Esophagus muscularis mucosa (tissue), 3 donors: ENCODE measurements around the gene PRPF38A.

Experiments
- CTCF ChIP-seq, 3 experiments: fragments of 200-600 bp in 2 of 3; fragments of 450-650 bp in 1 of 3; sonication (generic) in 2 of 3; IDR thresholded peaks; one replicate each; pipeline ENCODE4 v1.5.1; 2017 to 2019; ENCODE audit warnings: antibody characterized with exemption in 3 of 3, mild to moderate bottlenecking in 2 of 3, moderate library complexity in 1 of 3
- POLR2A ChIP-seq: fragments of 450-650 bp; IDR thresholded peaks from one replicate; pipeline ENCODE4 v1.6.1; 2017; ENCODE audit warnings: antibody characterized with exemption, moderate library complexity, mild to moderate bottlenecking, low read depth
- POLR2AphosphoS5 ChIP-seq, 2 donors: sonication (generic); formaldehyde crosslinking; IDR thresholded peaks; one replicate each; pipeline ENCODE4 v1.6.1; 2017; ENCODE audit warnings: antibody characterized with exemption in 2 of 2

DNA sequence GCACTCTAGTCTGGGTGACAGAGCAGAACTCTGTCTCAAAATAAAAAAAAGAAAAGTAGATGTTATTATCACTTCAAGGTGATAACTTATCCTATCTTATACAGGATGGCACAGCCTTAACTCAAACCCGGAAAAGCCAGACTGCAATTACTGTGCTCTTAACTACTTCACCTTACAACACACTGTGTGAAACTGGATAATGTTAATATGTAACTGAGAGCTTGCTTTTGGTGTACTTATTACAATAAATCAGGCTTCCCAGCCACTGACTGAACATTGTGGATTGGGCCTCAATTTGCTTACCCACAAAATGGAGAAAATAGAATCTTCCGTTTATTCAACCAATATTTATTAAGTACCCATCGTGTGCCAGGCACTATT is 1.6 kb upstream of the PRPF38A start:
- no peak for TF ChIP-seq CTCF (IDR thresholded peaks at IDR 0.05)
- TF ChIP-seq POLR2A: no peak
- TF ChIP-seq POLR2AphosphoS5 (IDR thresholded peaks at IDR 0.05): no peak
